Nephron progenitor cell (in vitro differentiated cells): ENCODE results near the gene CDC73.

Source experiments
- DNase-seq: peaks from one replicate; pipeline ENCODE4 v3.0.0; 2021
- H3K27ac Mint-ChIP-seq: 2 replicates; pipeline ENCODE4 v1.8.0; 2021; ENCODE audit warnings: mild to moderate bottlenecking, moderate library complexity, mixed read lengths
- H3K27me3 Mint-ChIP-seq: 2 replicates; pipeline ENCODE4 v1.8.0; 2021; ENCODE audit warnings: mild to moderate bottlenecking, low read depth, mixed read lengths; ENCODE audit not compliant: poor library complexity
- H3K36me3 Mint-ChIP-seq: 2 replicates; pipeline ENCODE4 v1.8.0; 2021; ENCODE audit warnings: low read depth, mixed read lengths
- H3K4me1 Mint-ChIP-seq: 2 replicates; pipeline ENCODE4 v1.8.0; 2021; ENCODE audit warnings: mixed read lengths
- H3K4me3 Mint-ChIP-seq: 2 replicates; pipeline ENCODE4 v1.8.0; 2021; ENCODE audit warnings: mild to moderate bottlenecking, moderate library complexity, mixed read lengths
- H3K9me3 Mint-ChIP-seq: 2 replicates; pipeline ENCODE4 v1.8.0; 2021; ENCODE audit warnings: mild to moderate bottlenecking, moderate library complexity, mixed read lengths
- TF ChIP-seq, protein P1 (sequence below): fragments of 200-600 bp; sonication (generic); IDR thresholded peaks from 2 replicates; pipeline ENCODE4 v1.5.0; 2021; ENCODE audit warnings: antibody characterized with exemption

Gene CDC73

GRCh38 chr1:193144361-193144938, 22.6 kb downstream of the CDC73 start:
- TF ChIP-seq, protein P1, sequence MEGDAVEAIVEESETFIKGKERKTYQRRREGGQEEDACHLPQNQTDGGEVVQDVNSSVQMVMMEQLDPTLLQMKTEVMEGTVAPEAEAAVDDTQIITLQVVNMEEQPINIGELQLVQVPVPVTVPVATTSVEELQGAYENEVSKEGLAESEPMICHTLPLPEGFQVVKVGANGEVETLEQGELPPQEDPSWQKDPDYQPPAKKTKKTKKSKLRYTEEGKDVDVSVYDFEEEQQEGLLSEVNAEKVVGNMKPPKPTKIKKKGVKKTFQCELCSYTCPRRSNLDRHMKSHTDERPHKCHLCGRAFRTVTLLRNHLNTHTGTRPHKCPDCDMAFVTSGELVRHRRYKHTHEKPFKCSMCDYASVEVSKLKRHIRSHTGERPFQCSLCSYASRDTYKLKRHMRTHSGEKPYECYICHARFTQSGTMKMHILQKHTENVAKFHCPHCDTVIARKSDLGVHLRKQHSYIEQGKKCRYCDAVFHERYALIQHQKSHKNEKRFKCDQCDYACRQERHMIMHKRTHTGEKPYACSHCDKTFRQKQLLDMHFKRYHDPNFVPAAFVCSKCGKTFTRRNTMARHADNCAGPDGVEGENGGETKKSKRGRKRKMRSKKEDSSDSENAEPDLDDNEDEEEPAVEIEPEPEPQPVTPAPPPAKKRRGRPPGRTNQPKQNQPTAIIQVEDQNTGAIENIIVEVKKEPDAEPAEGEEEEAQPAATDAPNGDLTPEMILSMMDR = no peak
- Mint-ChIP-seq H3K36me3 (peaks cover 53% of the 10 kb centered on the region), H3K27ac (no peak overlapping the region), H3K27me3 (no peaks in the 10 kb centered on the region), H3K9me3 (no peaks in the 10 kb centered on the region), H3K4me3 (no peak overlapping the region), H3K4me1 (no peaks in the 10 kb centered on the region)
- no peak for DNase-seq

DNA sequence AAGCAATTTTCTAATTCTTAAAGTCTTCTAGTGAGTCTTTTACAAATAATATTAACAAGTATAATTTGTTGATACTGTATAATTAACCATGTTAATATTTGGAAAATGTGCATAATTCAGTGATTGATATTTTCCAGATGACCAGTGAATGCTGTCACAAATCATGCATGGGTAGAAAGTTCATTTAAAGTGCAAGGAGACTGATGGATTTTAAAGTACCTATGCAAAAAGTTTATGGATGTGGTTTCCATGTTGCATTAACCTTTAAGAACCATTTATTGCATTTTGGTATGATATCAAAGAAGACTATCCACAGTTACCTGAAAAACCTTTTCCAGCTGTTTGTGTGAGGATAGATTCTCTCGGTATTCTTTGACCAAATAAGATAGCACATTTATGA, 23.2 kb downstream of the CDC73 start:
- H3K4me3 Mint-ChIP-seq = no peak overlapping the region
- H3K27me3 Mint-ChIP-seq = no peaks in the 10 kb centered on the region
- peaks cover 52% of the 10 kb centered on the region for H3K36me3 Mint-ChIP-seq
- TF ChIP-seq, protein P1 = no peak
- H3K4me1 Mint-ChIP-seq = no peaks in the 10 kb centered on the region
- no peak overlapping the region for H3K27ac Mint-ChIP-seq
- no peak for DNase-seq
- no peaks in the 10 kb centered on the region for H3K9me3 Mint-ChIP-seq

GRCh38 chr1:193156117-193156821, 34.4 kb downstream of the CDC73 start:
- Mint-ChIP-seq H3K27me3 (no peaks in the 10 kb centered on the region), H3K27ac (peak overlapping the region; percentile 72), H3K9me3 (no peaks in the 10 kb centered on the region), H3K4me3 (no peak overlapping the region), H3K4me1 (peaks cover 8% of the 10 kb centered on the region), H3K36me3 (peaks cover 53% of the 10 kb centered on the region)
- TF ChIP-seq, protein P1 = no peak
- no peak for DNase-seq

DNA sequence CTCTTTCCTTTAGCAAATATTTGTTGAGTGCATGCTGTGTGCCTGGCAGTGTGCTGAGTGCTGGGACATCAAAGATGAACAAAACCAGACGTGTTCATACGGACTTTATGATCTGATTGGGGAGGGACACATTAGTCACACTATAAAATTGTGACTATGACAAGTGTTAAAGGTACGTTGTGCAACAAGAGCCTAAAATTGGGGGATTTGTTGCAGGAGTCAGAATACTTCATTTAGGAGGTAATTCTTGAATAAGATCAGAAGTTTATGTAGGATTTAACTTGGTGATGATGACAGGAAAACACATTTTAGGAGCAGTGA, 35.0 kb downstream of the CDC73 start:
- H3K27ac Mint-ChIP-seq = peak overlapping the region; percentile 72
- H3K36me3 Mint-ChIP-seq = peaks cover 49% of the 10 kb centered on the region
- TF ChIP-seq, protein P1 = no peak
- no peak overlapping the region for H3K4me3 Mint-ChIP-seq
- H3K27me3 Mint-ChIP-seq = no peaks in the 10 kb centered on the region
- no peaks in the 10 kb centered on the region for H3K9me3 Mint-ChIP-seq
- peaks cover 8% of the 10 kb centered on the region for H3K4me1 Mint-ChIP-seq
- no peak for DNase-seq

GRCh38 chr1:193157360-193157759, 35.5 kb downstream of the CDC73 start:
- peaks cover 43% of the 10 kb centered on the region for H3K36me3 Mint-ChIP-seq
- H3K4me3 Mint-ChIP-seq = no peak overlapping the region
- H3K9me3 Mint-ChIP-seq = no peaks in the 10 kb centered on the region
- TF ChIP-seq, protein P1 = no peak
- H3K27me3 Mint-ChIP-seq = no peaks in the 10 kb centered on the region
- peak overlapping the region; percentile 27 for H3K27ac Mint-ChIP-seq
- no peak for DNase-seq
- H3K4me1 Mint-ChIP-seq = peaks cover 8% of the 10 kb centered on the region

- H3K27me3 Mint-ChIP-seq = no peaks in the 10 kb centered on the region
- DNase-seq = no peak
- TF ChIP-seq, protein P1 = no peak
- no peaks in the 10 kb centered on the region for H3K9me3 Mint-ChIP-seq
- H3K4me3 Mint-ChIP-seq = no peak overlapping the region
- H3K4me1 Mint-ChIP-seq = peaks cover 11% of the 10 kb centered on the region
- peak overlapping the region; percentile 62 for H3K27ac Mint-ChIP-seq
- peaks cover 54% of the 10 kb centered on the region for H3K36me3 Mint-ChIP-seq
Measured at GRCh38 chr1:193176113-193176512, 54.3 kb downstream of the CDC73 start.
